PC-3 (cell line): ENCODE measurements around the gene KLF16. TPM values are rescaled to one million over a fixed set of nuclear protein-coding genes. Genes with fewer than 3 reads are reported as not detected.

Source experiments
- ATAC-seq: fragments of 200-7000 bp; cut with Tn5 transposase; 2 replicates; pipeline ENCODE4 v1.9.1; 2020; ENCODE audit warnings: mild to moderate bottlenecking, moderate library complexity
- BruUV-seq: library from RNA; stranded (reverse); fragments of 400-500 nt; replicated peaks from 2 replicates; lab custom pipeline; 2021; lab: Mats Ljungman, UMichigan
- CTCF ChIA-PET: fragments of 300-600 bp; sonication (Branson Sonifier 250); formaldehyde crosslinking; loops from one replicate; lab custom pipeline; 2022; ENCODE audit warnings: antibody characterized with exemption; lab: Charles Lee
- POLR2A ChIA-PET: fragments of 300-600 bp; sonication (Branson Sonifier 250); formaldehyde crosslinking; loops from one replicate; lab custom pipeline; 2022; ENCODE audit warnings: antibody characterized with exemption; ENCODE audit not compliant: unreplicated experiment; lab: Charles Lee
- DNase-seq: peaks from one replicate; pipeline ENCODE4 v3.0.0-alpha.2; 2015
- H2AFZ ChIP-seq: fragments of 300-600 bp; sonication (generic); 2 replicates; pipeline ENCODE4 v1.6.0; 2016; ENCODE audit warnings: antibody characterized with exemption, low read length
- H3F3A ChIP-seq: fragments of 300-600 bp; sonication (generic); one replicate; pipeline ENCODE4 v1.6.0; 2017; ENCODE audit warnings: antibody characterized with exemption, low read length, control low read depth, mild to moderate bottlenecking; ENCODE audit not compliant: unreplicated experiment
- H3K27ac ChIP-seq: fragments of 300-600 bp; sonication (generic); 2 replicates; pipeline ENCODE4 v1.5.1; 2016; ENCODE audit warnings: mild to moderate bottlenecking, low read length
- H3K27me3 ChIP-seq: fragments of 300-600 bp; sonication (generic); 2 replicates; pipeline ENCODE4 v1.6.1; 2016; ENCODE audit warnings: low read length, mixed read lengths
- H3K36me3 ChIP-seq: fragments of 300-600 bp; sonication (generic); 2 replicates; pipeline ENCODE4 v1.6.1; 2016; ENCODE audit warnings: low read depth, mixed run types, low read length, mixed read lengths
- H3K4me1 ChIP-seq: fragments of 300-600 bp; sonication (generic); 2 replicates; pipeline ENCODE4 v1.5.1; 2016; ENCODE audit warnings: low read length; ENCODE audit not compliant: insufficient read depth
- H3K4me2 ChIP-seq: fragments of 300-600 bp; sonication (generic); 2 replicates; pipeline ENCODE4 v1.6.0; 2016; ENCODE audit warnings: low read length
- H3K4me3 ChIP-seq: fragments of 300-600 bp; sonication (generic); 2 replicates; pipeline ENCODE4 v1.5.1; 2016; ENCODE audit warnings: mild to moderate bottlenecking, low read length, mixed read lengths
- H3K79me2 ChIP-seq: fragments of 300-600 bp; sonication (generic); 2 replicates; pipeline ENCODE4 v1.6.1; 2017; ENCODE audit warnings: low read length, mixed read lengths
- H3K9ac ChIP-seq: fragments of 300-600 bp; sonication (generic); 2 replicates; pipeline ENCODE4 v1.6.0; 2016; ENCODE audit warnings: mild to moderate bottlenecking, low read length
- H3K9me2 ChIP-seq: fragments of 300-600 bp; sonication (generic); replicated peaks from 2 replicates; pipeline ENCODE4 v1.6.1; 2016; ENCODE audit warnings: mixed run types, low read length, mixed read lengths
- H3K9me3 ChIP-seq: fragments of 300-600 bp; sonication (generic); 2 replicates; pipeline ENCODE4 v1.6.1; 2016; ENCODE audit warnings: low read length, mixed read lengths
- H4K20me1 ChIP-seq: fragments of 300-600 bp; sonication (generic); 2 replicates; pipeline ENCODE4 v1.6.1; 2016; ENCODE audit warnings: low read length, mixed read lengths
- CTCF ChIP-seq: fragments of 300-600 bp; sonication (generic); conservative IDR thresholded peaks from 2 replicates; pipeline ENCODE4 v1.5.1; 2017; ENCODE audit warnings: antibody characterized with exemption, low read depth, mild to moderate bottlenecking, low read length
- EZH2 ChIP-seq: fragments of 300-600 bp; sonication (generic); IDR thresholded peaks from one replicate; pipeline ENCODE4 v1.6.1; 2017; ENCODE audit warnings: antibody characterized with exemption, mild to moderate bottlenecking, low read length; ENCODE audit not compliant: unreplicated experiment
- EZH2phosphoT487 ChIP-seq: fragments of 300-600 bp; sonication (generic); IDR thresholded peaks from 2 replicates; pipeline ENCODE4 v1.6.1; 2018; ENCODE audit warnings: mild to moderate bottlenecking, antibody characterized with exemption, low read length, borderline replicate concordance
- intact Hi-C: fragments of 100-400 bp; cut with micrococcal nuclease; formaldehyde crosslinking; loops from 2 replicates; pipeline ENCODE4 v1.9.0; 2023
- total RNA-seq: library from RNA; depleted of rRNA; stranded (reverse); fragments of >200 nt; gene quantifications from 2 replicates; pipeline ENCODE4 v1.2.3, GENCODE V29; 2014

Gene KLF16
- total RNA-seq, 1 experiment from 2014 or later: 15.1 TPM

GRCh38 chr19:1811472-1811894, 51.9 kb downstream of the KLF16 start:
- H3K79me2 ChIP-seq: no peaks in the 10 kb centered on the region
- no peaks in the 10 kb centered on the region for H3K9me3 ChIP-seq
- peaks cover 15% of the 10 kb centered on the region for H3K4me1 ChIP-seq
- H3K4me3 ChIP-seq: peak overlapping the region; percentile 67
- ATAC-seq (peak; percentile 47), DNase-seq (peak; percentile 95)
- no peaks in the 10 kb centered on the region for H3K27me3 ChIP-seq
- no peaks in the 10 kb centered on the region for H3K9me2 ChIP-seq
- ChIA-PET CTCF (interaction anchor here (0.6 kb wide), 1 partner anchor 245 kb away, joined by 4 read pairs; no protein-coding TSS in a partner anchor), POLR2A (no interaction called here)
- H4K20me1 ChIP-seq: no peaks in the 10 kb centered on the region
- no peak for TF ChIP-seq CTCF
- TF ChIP-seq EZH2phosphoT487: no peak
- TF ChIP-seq EZH2: no peak
- H3F3A ChIP-seq: no peaks in the 10 kb centered on the region
- BruUV-seq: no TSS peak
- no peaks in the 10 kb centered on the region for H3K36me3 ChIP-seq
- H2AFZ ChIP-seq: peak overlapping the region; percentile 43
- H3K27ac ChIP-seq: peak overlapping the region; percentile 25
- H3K9ac ChIP-seq: peak overlapping the region; percentile 59
- intact Hi-C loops: no loop called here
- peak overlapping the region; percentile 87 for H3K4me2 ChIP-seq

- peaks cover 15% of the 10 kb centered on the region for H3K4me1 ChIP-seq
- DNase-seq: no peak
- no peaks in the 10 kb centered on the region for H3K9me3 ChIP-seq
- no peaks in the 10 kb centered on the region for H3K9me2 ChIP-seq
- H4K20me1 ChIP-seq: no peaks in the 10 kb centered on the region
- ChIA-PET POLR2A (no interaction called here), CTCF (no interaction called here)
- H3F3A ChIP-seq: no peaks in the 10 kb centered on the region
- no peaks in the 10 kb centered on the region for H3K27me3 ChIP-seq
- H3K9ac ChIP-seq: no peak overlapping the region
- intact Hi-C loops: no loop called here
- H2AFZ ChIP-seq: no peak overlapping the region
- H3K79me2 ChIP-seq: no peaks in the 10 kb centered on the region
- H3K36me3 ChIP-seq: no peaks in the 10 kb centered on the region
- BruUV-seq: no TSS peak
- no peak for TF ChIP-seq CTCF
- no peak for TF ChIP-seq EZH2phosphoT487
- no peak for TF ChIP-seq EZH2
- H3K27ac ChIP-seq: no peak overlapping the region
- H3K4me2 ChIP-seq: peak overlapping the region; percentile 87
- H3K4me3 ChIP-seq: no peak overlapping the region
- no peak for ATAC-seq
Observed at GRCh38 chr19:1810439-1811160, 52.8 kb downstream of the KLF16 start.

GRCh38 chr19:1809678-1810077, 53.7 kb downstream of the KLF16 start:
- no peak overlapping the region for H3K4me3 ChIP-seq
- H3K4me2 ChIP-seq: no peak overlapping the region
- H3K9me3 ChIP-seq: no peaks in the 10 kb centered on the region
- no peaks in the 10 kb centered on the region for H3K36me3 ChIP-seq
- no peaks in the 10 kb centered on the region for H3K79me2 ChIP-seq
- H4K20me1 ChIP-seq: no peaks in the 10 kb centered on the region
- POLR2A ChIA-PET: no interaction called here
- no peaks in the 10 kb centered on the region for H3K9me2 ChIP-seq
- H3K27me3 ChIP-seq: no peaks in the 10 kb centered on the region
- peaks cover 15% of the 10 kb centered on the region for H3K4me1 ChIP-seq
- no peak overlapping the region for H3K27ac ChIP-seq
- TF ChIP-seq CTCF (no peak), EZH2phosphoT487 (no peak)
- ATAC-seq (no peak), DNase-seq (no peak)
- BruUV-seq: no TSS peak
- H3F3A ChIP-seq: no peaks in the 10 kb centered on the region
- H2AFZ ChIP-seq: no peak overlapping the region
- no peak overlapping the region for H3K9ac ChIP-seq
- CTCF ChIA-PET: no interaction called here
- intact Hi-C loops: no loop called here
